Keratinocyte (primary cell): ENCODE data around the gene ADAT3. TPM values are rescaled to one million over a fixed set of nuclear protein-coding genes. Genes with fewer than 3 reads are reported as not detected.

Experiments
- DNase-seq: peaks from one replicate; pipeline ENCODE4 v3.0.0-alpha.2; 2011; ENCODE audit warnings: low read depth, missing footprints, low spot score
- FAIRE-seq: peaks from 2 replicates; lab custom pipeline; 2011; peaks lifted over from hg19 to GRCh38; lab: Jason Lieb, UNC
- H2AFZ ChIP-seq: 2 replicates; pipeline ENCODE4 v1.6.0; 2012; ENCODE audit warnings: low read length, control low read depth, inconsistent platforms; ENCODE audit not compliant: control insufficient read depth
- H3K27ac ChIP-seq: 2 replicates; pipeline ENCODE4 v1.5.1; 2011; ENCODE audit warnings: low read length; ENCODE audit not compliant: control insufficient read depth, insufficient read depth
- H3K27me3 ChIP-seq: 3 replicates; pipeline ENCODE4 v1.6.0; 2011; ENCODE audit warnings: low read length; ENCODE audit not compliant: control insufficient read depth, insufficient read depth; ENCODE audit errors: extremely low read depth
- H3K36me3 ChIP-seq, 2 experiments: 2 replicates in 1 of 2; 3 replicates in 1 of 2; pipeline ENCODE4 v1.5.1; 2011; ENCODE audit warnings: low read length in 2 of 2, mild to moderate bottlenecking in 1 of 2; ENCODE audit not compliant: control insufficient read depth in 2 of 2, insufficient read depth in 2 of 2; ENCODE audit errors: extremely low read depth in 1 of 2
- H3K4me1 ChIP-seq: 3 replicates; pipeline ENCODE4 v1.5.1; 2011; ENCODE audit warnings: low read length; ENCODE audit not compliant: control insufficient read depth, insufficient read depth; ENCODE audit errors: extremely low read depth
- H3K4me2 ChIP-seq: 3 replicates; pipeline ENCODE4 v1.6.0; 2011; ENCODE audit warnings: low read depth, low read length; ENCODE audit not compliant: control insufficient read depth, insufficient read depth; ENCODE audit errors: extremely low read depth
- H3K4me3 ChIP-seq, 3 experiments: fragments of 200-600 bp in 1 of 3; sonication (generic) in 1 of 3; 2 replicates in 2 of 3; 3 replicates in 1 of 3; pipeline ENCODE4 v1.5.1; 2011 to 2016; ENCODE audit warnings: low read length in 3 of 3, mild to moderate bottlenecking in 3 of 3, control low read depth in 2 of 3, inconsistent platforms in 1 of 3, low read depth in 1 of 3, mixed read lengths in 1 of 3, mixed run types in 1 of 3, moderate library complexity in 1 of 3; ENCODE audit not compliant: control insufficient read depth in 2 of 3, insufficient read depth in 2 of 3; ENCODE audit errors: extremely low read depth in 1 of 3
- H3K79me2 ChIP-seq: 2 replicates; pipeline ENCODE4 v1.6.0; 2012; ENCODE audit warnings: low read length; ENCODE audit not compliant: control insufficient read depth, insufficient read depth
- H3K9ac ChIP-seq: 3 replicates; pipeline ENCODE4 v1.6.0; 2011; ENCODE audit warnings: low read length; ENCODE audit not compliant: control insufficient read depth, insufficient read depth; ENCODE audit errors: extremely low read depth
- H3K9me1 ChIP-seq: 3 replicates; pipeline ENCODE4 v1.6.0; 2011; ENCODE audit warnings: low read length; ENCODE audit not compliant: control insufficient read depth, insufficient read depth; ENCODE audit errors: extremely low read depth
- H3K9me3 ChIP-seq: 2 replicates; pipeline ENCODE4 v1.5.1; 2012; ENCODE audit warnings: low read depth, low read length; ENCODE audit not compliant: control insufficient read depth
- H4K20me1 ChIP-seq: 3 replicates; pipeline ENCODE4 v1.6.0; 2011; ENCODE audit warnings: low read length; ENCODE audit not compliant: control insufficient read depth, insufficient read depth; ENCODE audit errors: extremely low read depth
- CTCF ChIP-seq, 3 experiments: IDR thresholded peaks in 1 of 3; conservative IDR thresholded peaks in 1 of 3; optimal IDR thresholded peaks in 1 of 3; 2 replicates in 2 of 3; 3 replicates in 1 of 3; pipeline versions ENCODE3 to v1.5.1; 2011; ENCODE audit warnings: low read length in 3 of 3, mild to moderate bottlenecking in 3 of 3, moderate library complexity in 2 of 3, control low read depth in 1 of 3, inconsistent platforms in 1 of 3; ENCODE audit not compliant: insufficient read depth in 2 of 3; ENCODE audit errors: extremely low read depth in 1 of 3
- EZH2 ChIP-seq: IDR thresholded peaks from one replicate; pipeline ENCODE4 v1.6.1; 2012; ENCODE audit warnings: inconsistent platforms, mild to moderate bottlenecking, low read length, moderate library complexity
- dilution Hi-C: fragments of 300-500 bp; cut with MboI; formaldehyde crosslinking; loops from one replicate; pipeline ENCODE4 v1.7.0; 2020; ENCODE audit warnings: low sequenced_read_pairs; ENCODE audit not compliant: extremely low pct_ligation_motif_present
- polyA plus RNA-seq, 5 experiments: library from polyadenylated mRNA; depleted of rRNA in 3 of 5; stranded (reverse) in 3 of 5; stranded (forward) in 1 of 5; unstranded in 1 of 5; fragments of >200 nt; gene quantifications; 1 replicate in 1 of 5; 2 replicates in 3 of 5; 3 replicates in 1 of 5; pipeline versions ENCODE4 v1.2.1 to v1.2.3, GENCODE V29; 2011 to 2012; ENCODE audit warnings: missing spikeins in 2 of 5, low read depth in 1 of 5, low replicate concordance in 1 of 5

Gene ADAT3
- polyA plus RNA-seq, 1 donor (not counting 4 experiments of a cell fraction or from before 2014, with no cell fraction given): 0.55 TPM

- H2AFZ ChIP-seq: no peak overlapping the region
- H3K79me2 ChIP-seq: no peaks in the 10 kb centered on the region
- DNase-seq: no peak
- dilution Hi-C loops: no loop called here
- H3K4me3 ChIP-seq: no peak overlapping the region
- no peaks in the 10 kb centered on the region for H3K27me3 ChIP-seq
- H3K4me1 ChIP-seq: peaks cover 4% of the 10 kb centered on the region
- no peak overlapping the region for H3K27ac ChIP-seq
- no peak overlapping the region for H3K4me2 ChIP-seq
- no peak overlapping the region for H3K9ac ChIP-seq
- no peaks in the 10 kb centered on the region for H4K20me1 ChIP-seq
- no peak for FAIRE-seq
- no peaks in the 10 kb centered on the region for H3K9me1 ChIP-seq
- peaks cover 4% of the 10 kb centered on the region for H3K9me3 ChIP-seq
- TF ChIP-seq EZH2 (no peak), CTCF (optimal IDR thresholded peaks at IDR 0.05 in 1 of 3, IDR thresholded peaks at IDR 0.05 in 1 of 3, conservative IDR thresholded peaks at IDR 0.05 in 1 of 3; ENCODE audit: extremely low read depth in 1 of 3, insufficient read depth in 2 of 3, low read length in 3 of 3) (no peak)
- no peaks in the 10 kb centered on the region for H3K36me3 ChIP-seq
These were observed 27.2 kb downstream of the ADAT3 start for GRCh38 chr19:1932395-1932794.

GRCh38 chr19:1933244-1933643, 28.0 kb downstream of the ADAT3 start:
- Histone ChIP-seq H3K79me2 (no peaks in the 10 kb centered on the region), H3K4me2 (no peak overlapping the region), H3K4me1 (peaks cover 4% of the 10 kb centered on the region), H2AFZ (no peak overlapping the region), H4K20me1 (no peaks in the 10 kb centered on the region), H3K27me3 (no peaks in the 10 kb centered on the region), H3K27ac (no peak overlapping the region), H3K9me1 (no peaks in the 10 kb centered on the region), H3K9me3 (peaks cover 4% of the 10 kb centered on the region), H3K9ac (no peak overlapping the region), H3K36me3 (no peaks in the 10 kb centered on the region), H3K4me3 (no peak overlapping the region)
- no peak for FAIRE-seq
- dilution Hi-C loops: no loop called here
- TF ChIP-seq CTCF (optimal IDR thresholded peaks at IDR 0.05 in 1 of 3, IDR thresholded peaks at IDR 0.05 in 1 of 3, conservative IDR thresholded peaks at IDR 0.05 in 1 of 3; ENCODE audit: extremely low read depth in 1 of 3, insufficient read depth in 2 of 3, low read length in 3 of 3) (no peak), EZH2 (no peak)
- no peak for DNase-seq
